ENCODE measurements around the gene DYSF.

The DYSF gene

GRCh38 chr2:71561441-71562267 is 108.3 kb downstream of the DYSF start:
- H3K36me3 ChIP-seq (ENCODE audit: insufficient read depth, low read length) = no peaks in the 10 kb centered on the region
- no peak overlapping the region for H3K27ac ChIP-seq
- no peak for TF ChIP-seq FOXP2 (optimal IDR thresholded peaks at IDR 0.05; ENCODE audit: control extremely low read depth, extremely low read length, insufficient read depth)
- TF ChIP-seq POLR2AphosphoS5 (IDR thresholded peaks at IDR 0.05; ENCODE audit: borderline replicate concordance, low read depth, low read length) = no peak
- no peak for TF ChIP-seq EZH2 (IDR thresholded peaks at IDR 0.05)
- no peak overlapping the region for H3K4me3 ChIP-seq
- no peak for DNase-seq (ENCODE audit: low read depth, low spot score)
- no peak overlapping the region for H3K9ac ChIP-seq (ENCODE audit: insufficient read length)
- no peaks in the 10 kb centered on the region for H3K9me3 ChIP-seq (ENCODE audit: low read depth, low read length)

GRCh38 chr2:71562518-71562917 is 109.2 kb downstream of the DYSF start:
- no peak for TF ChIP-seq POLR2AphosphoS5 (IDR thresholded peaks at IDR 0.05; ENCODE audit: borderline replicate concordance, low read depth, low read length)
- H3K9ac ChIP-seq (ENCODE audit: insufficient read length) = no peak overlapping the region
- no peak overlapping the region for H3K4me3 ChIP-seq
- H3K9me3 ChIP-seq (ENCODE audit: low read depth, low read length) = no peaks in the 10 kb centered on the region
- no peak overlapping the region for H3K27ac ChIP-seq
- no peaks in the 10 kb centered on the region for H3K36me3 ChIP-seq (ENCODE audit: insufficient read depth, low read length)
- DNase-seq (ENCODE audit: low read depth, low spot score) = no peak

- no peak for TF ChIP-seq POLR2AphosphoS5 (IDR thresholded peaks at IDR 0.05; ENCODE audit: borderline replicate concordance, low read depth, low read length)
- no peak for TF ChIP-seq EZH2 (IDR thresholded peaks at IDR 0.05)
- TF ChIP-seq FOXP2 (optimal IDR thresholded peaks at IDR 0.05; ENCODE audit: control extremely low read depth, extremely low read length, insufficient read depth) = peak; percentile 35
- no peaks in the 10 kb centered on the region for H3K36me3 ChIP-seq (ENCODE audit: insufficient read depth, low read length)
Measured at GRCh38 chr2:71563872-71564271, 110.5 kb downstream of the DYSF start.

DNA sequence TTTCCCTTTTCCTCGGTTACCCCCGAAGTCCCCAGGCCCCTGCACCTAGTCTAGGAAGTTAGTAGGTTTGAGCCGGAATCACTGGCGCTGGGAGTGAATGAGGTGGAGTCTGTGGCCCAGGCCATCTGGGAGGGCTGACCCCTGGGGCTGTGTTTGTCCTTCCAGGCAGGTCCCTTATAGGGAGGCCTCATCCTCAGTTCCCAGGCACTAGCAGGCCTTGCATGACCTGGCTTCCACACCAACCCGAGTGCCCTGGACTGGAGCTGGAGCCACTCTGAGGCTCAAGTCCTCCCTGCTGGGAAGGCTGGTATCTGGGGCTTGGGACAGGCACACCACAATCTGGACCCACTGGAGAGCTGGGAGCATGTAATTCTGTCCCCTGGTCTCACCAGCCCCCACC is 111.0 kb downstream of the DYSF start:
- peak overlapping the region; percentile 1 for H3K9ac ChIP-seq (ENCODE audit: insufficient read length)
- H3K36me3 ChIP-seq (ENCODE audit: insufficient read depth, low read length) = no peaks in the 10 kb centered on the region
- no peak for DNase-seq (ENCODE audit: low read depth, low spot score)
- no peak overlapping the region for H3K4me3 ChIP-seq
- no peak overlapping the region for H3K27ac ChIP-seq
- no peak for TF ChIP-seq EZH2 (IDR thresholded peaks at IDR 0.05)
- TF ChIP-seq POLR2AphosphoS5 (IDR thresholded peaks at IDR 0.05; ENCODE audit: borderline replicate concordance, low read depth, low read length) = no peak
- TF ChIP-seq FOXP2 (optimal IDR thresholded peaks at IDR 0.05; ENCODE audit: control extremely low read depth, extremely low read length, insufficient read depth) = no peak
- no peaks in the 10 kb centered on the region for H3K9me3 ChIP-seq (ENCODE audit: low read depth, low read length)

More at GRCh38 chr2:71563872-71564271, 110.5 kb downstream of the DYSF start:
- no peak for DNase-seq (ENCODE audit: low read depth, low spot score)
- Histone ChIP-seq H3K4me3 (no peak overlapping the region), H3K9ac (ENCODE audit: insufficient read length) (peak overlapping the region; percentile 1), H3K9me3 (ENCODE audit: low read depth, low read length) (no peaks in the 10 kb centered on the region), H3K27ac (no peak overlapping the region)

DNA sequence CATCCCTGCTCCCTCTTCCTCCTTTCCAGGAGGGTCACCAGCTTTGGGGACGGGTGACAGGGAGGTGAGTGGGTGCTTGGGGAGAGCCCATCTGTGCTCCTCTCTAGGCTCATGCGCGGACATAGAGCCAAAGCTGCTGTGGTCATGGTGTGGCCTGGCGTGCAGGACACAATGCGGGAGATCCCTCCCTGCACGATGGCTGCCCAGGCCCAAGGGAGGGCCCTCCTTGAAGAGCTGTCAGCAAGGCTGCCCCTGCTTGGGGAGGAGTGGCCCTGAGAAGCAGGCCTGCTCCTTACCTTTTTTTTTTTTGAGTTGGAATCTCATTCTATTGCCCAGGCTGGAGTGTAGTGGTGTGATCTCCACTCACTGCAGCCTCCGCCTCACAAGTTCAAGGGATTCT is 111.4 kb downstream of the DYSF start:
- no peak overlapping the region for H3K9ac ChIP-seq (ENCODE audit: insufficient read length)
- H3K36me3 ChIP-seq (ENCODE audit: insufficient read depth, low read length) = no peaks in the 10 kb centered on the region
- no peak for TF ChIP-seq POLR2AphosphoS5 (IDR thresholded peaks at IDR 0.05; ENCODE audit: borderline replicate concordance, low read depth, low read length)
- no peak for TF ChIP-seq FOXP2 (optimal IDR thresholded peaks at IDR 0.05; ENCODE audit: control extremely low read depth, extremely low read length, insufficient read depth)
- no peak for TF ChIP-seq EZH2 (IDR thresholded peaks at IDR 0.05)

DNA sequence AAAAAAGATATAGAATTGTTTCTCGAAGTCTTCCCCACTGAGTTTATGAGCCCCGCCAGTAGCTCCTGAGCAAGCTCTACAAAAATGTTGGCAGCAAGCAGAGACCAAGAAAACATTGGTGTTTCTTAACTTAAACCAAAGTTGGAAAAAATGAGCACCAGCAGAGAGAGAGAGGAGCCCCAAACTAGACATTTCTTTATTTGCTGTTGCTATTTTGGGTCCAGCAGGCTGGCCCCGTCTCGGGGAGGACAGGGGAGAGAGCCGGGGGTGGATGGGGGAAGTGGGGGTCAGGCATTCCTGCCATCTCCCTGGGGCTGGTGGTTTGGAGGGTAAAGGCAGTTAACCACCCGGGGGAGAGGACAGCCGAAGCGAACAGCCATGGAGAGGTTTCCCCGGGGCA is 113.0 kb downstream of the DYSF start:
- no peak overlapping the region for H3K27ac ChIP-seq
- H3K9me3 ChIP-seq (ENCODE audit: low read depth, low read length) = no peaks in the 10 kb centered on the region
- H3K4me3 ChIP-seq = no peak overlapping the region
- TF ChIP-seq FOXP2 (optimal IDR thresholded peaks at IDR 0.05; ENCODE audit: control extremely low read depth, extremely low read length, insufficient read depth) (no peak), POLR2AphosphoS5 (IDR thresholded peaks at IDR 0.05; ENCODE audit: borderline replicate concordance, low read depth, low read length) (no peak), EZH2 (IDR thresholded peaks at IDR 0.05) (no peak)
- H3K36me3 ChIP-seq (ENCODE audit: insufficient read depth, low read length) = no peaks in the 10 kb centered on the region
- H3K9ac ChIP-seq (ENCODE audit: insufficient read length) = no peak overlapping the region
- no peak for DNase-seq (ENCODE audit: low read depth, low spot score)

More for the DNA sequence above, 111.4 kb downstream of the DYSF start:
- Histone ChIP-seq H3K9me3 (ENCODE audit: low read depth, low read length) (no peaks in the 10 kb centered on the region), H3K27ac (no peak overlapping the region), H3K4me3 (no peak overlapping the region)
- DNase-seq (ENCODE audit: low read depth, low spot score) = no peak

DNA sequence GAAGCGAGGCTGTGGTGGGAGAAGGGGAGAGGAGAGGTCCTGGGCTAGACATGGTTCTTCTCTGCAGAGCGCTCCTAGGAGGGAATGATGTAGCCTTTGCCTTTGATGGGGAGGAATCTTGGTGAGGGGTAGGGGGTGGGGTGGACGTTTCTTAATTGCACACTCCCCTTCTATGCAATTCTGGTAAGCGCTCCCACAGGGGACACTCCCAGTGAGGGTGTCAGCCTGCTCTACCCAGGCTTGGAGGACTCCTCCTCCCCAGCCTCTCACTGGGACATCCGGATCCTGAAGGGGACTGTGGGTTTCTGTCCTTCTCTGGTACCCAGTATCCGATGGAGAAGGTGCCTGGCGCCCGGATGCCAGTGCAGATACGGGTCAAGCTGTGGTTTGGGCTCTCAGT is 114.3 kb downstream of the DYSF start:
- Histone ChIP-seq H3K9me3 (ENCODE audit: low read depth, low read length) (no peaks in the 10 kb centered on the region), H3K27ac (no peak overlapping the region), H3K9ac (ENCODE audit: insufficient read length) (no peak overlapping the region), H3K4me3 (no peak overlapping the region), H3K36me3 (ENCODE audit: insufficient read depth, low read length) (no peaks in the 10 kb centered on the region)
- DNase-seq (ENCODE audit: low read depth, low spot score) = no peak
- no peak for TF ChIP-seq POLR2AphosphoS5 (IDR thresholded peaks at IDR 0.05; ENCODE audit: borderline replicate concordance, low read depth, low read length)
- no peak for TF ChIP-seq FOXP2 (optimal IDR thresholded peaks at IDR 0.05; ENCODE audit: control extremely low read depth, extremely low read length, insufficient read depth)
- no peak for TF ChIP-seq EZH2 (IDR thresholded peaks at IDR 0.05)

DNA sequence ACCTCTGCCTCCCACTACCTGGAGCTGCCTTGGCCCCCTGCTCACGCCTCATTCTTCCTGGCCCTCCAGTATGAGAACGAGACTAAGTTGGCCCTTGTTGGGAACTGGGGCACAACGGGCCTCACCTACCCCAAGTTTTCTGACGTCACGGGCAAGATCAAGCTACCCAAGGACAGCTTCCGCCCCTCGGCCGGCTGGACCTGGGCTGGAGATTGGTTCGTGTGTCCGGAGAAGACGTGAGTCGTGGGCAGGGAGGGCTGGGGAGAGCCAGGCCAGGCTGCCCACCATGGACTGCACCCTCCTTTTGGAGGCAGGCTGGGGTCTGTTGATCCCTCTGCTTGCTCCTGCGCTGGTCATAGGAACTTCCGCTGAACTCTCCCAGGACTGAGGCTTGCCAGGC is 114.7 kb downstream of the DYSF start:
- no peak overlapping the region for H3K9ac ChIP-seq (ENCODE audit: insufficient read length)
- TF ChIP-seq EZH2 (IDR thresholded peaks at IDR 0.05) (no peak), FOXP2 (optimal IDR thresholded peaks at IDR 0.05; ENCODE audit: control extremely low read depth, extremely low read length, insufficient read depth) (no peak), POLR2AphosphoS5 (IDR thresholded peaks at IDR 0.05; ENCODE audit: borderline replicate concordance, low read depth, low read length) (no peak)

DNA sequence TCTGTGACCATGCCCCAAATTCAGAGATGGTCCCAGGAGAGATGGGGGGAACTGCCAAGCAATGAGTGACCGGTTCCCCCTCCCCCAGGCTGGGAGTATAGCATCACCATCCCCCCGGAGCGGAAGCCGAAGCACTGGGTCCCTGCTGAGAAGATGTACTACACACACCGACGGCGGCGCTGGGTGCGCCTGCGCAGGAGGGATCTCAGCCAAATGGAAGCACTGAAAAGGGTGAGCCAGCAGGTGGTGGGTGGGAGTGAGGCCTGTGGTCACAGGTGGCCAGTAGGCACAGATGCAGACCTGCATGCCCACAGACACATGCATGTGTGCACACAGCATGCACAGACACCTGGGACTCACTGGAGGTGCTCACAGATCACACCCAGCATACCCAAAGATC is 117.2 kb downstream of the DYSF start:
- no peak overlapping the region for H3K9ac ChIP-seq (ENCODE audit: insufficient read length)
- DNase-seq (ENCODE audit: low read depth, low spot score) = no peak
- no peaks in the 10 kb centered on the region for H3K9me3 ChIP-seq (ENCODE audit: low read depth, low read length)
- no peak overlapping the region for H3K4me3 ChIP-seq
- TF ChIP-seq EZH2 (IDR thresholded peaks at IDR 0.05) = no peak
- no peak for TF ChIP-seq POLR2AphosphoS5 (IDR thresholded peaks at IDR 0.05; ENCODE audit: borderline replicate concordance, low read depth, low read length)
- no peak for TF ChIP-seq FOXP2 (optimal IDR thresholded peaks at IDR 0.05; ENCODE audit: control extremely low read depth, extremely low read length, insufficient read depth)
- no peak overlapping the region for H3K27ac ChIP-seq
- no peaks in the 10 kb centered on the region for H3K36me3 ChIP-seq (ENCODE audit: insufficient read depth, low read length)

More for the DNA sequence above, 114.7 kb downstream of the DYSF start:
- H3K36me3 ChIP-seq (ENCODE audit: insufficient read depth, low read length) = no peaks in the 10 kb centered on the region
- DNase-seq (ENCODE audit: low read depth, low spot score) = no peak
- no peak overlapping the region for H3K4me3 ChIP-seq
- H3K9me3 ChIP-seq (ENCODE audit: low read depth, low read length) = no peaks in the 10 kb centered on the region
- no peak overlapping the region for H3K27ac ChIP-seq

Data from SK-N-MC (cell line).